ENCODE results near the gene SMARCA1. TPM values are rescaled to one million over a fixed set of nuclear protein-coding genes. Genes with fewer than 3 reads are reported as not detected.

SMARCA1 gene
- total and polyA plus RNA-seq, 2 of the 4 experiments (the other 2 are of a cell fraction), result 31.0 to 32.8 TPM

DNA sequence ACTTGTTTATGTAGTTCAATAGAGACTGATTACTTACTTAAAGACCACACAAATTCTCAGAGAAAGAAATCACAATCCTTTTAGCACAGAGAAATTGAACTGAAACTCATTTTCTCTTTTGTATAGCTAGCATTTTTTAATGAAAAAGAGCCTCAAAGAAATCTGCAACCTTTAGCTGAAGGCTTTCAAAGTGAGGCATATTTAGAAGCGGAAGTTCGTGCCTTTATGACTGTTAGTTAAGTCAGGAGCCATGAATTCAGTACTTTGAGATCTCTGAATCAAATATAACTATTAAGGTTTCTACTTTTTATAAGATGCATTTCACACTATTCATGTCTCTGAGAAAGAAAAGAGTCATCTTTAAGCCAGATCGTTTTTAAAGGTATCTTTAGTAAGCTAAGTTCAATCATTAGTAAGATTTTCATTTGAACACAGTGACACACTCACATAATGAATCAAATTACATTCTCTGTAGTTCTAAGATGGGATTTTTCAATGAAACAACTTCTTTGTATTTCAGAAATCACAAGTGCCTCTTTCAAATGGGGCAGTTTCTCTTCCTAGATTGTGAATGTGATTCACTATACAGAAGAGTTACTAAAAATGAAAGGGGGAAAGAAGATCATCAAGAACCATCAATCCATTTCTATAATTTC is 61.4 kb downstream of the SMARCA1 start:
- Histone ChIP-seq H4K8ac (ENCODE audit: low read depth in 2 of 2, low read length in 2 of 2) (no peak overlapping the region), H3K9ac (ENCODE audit: low read depth, low read length) (no peak overlapping the region), H3K79me1 (ENCODE audit: low read depth in 1 of 2, low read length in 2 of 2) (no peaks in the 10 kb centered on the region), H2BK20ac (ENCODE audit: low read depth, low read length) (no peak overlapping the region), H3K4me3 (ENCODE audit: insufficient read depth, low read depth, low read length) (no peak overlapping the region), H3K18ac (ENCODE audit: low read depth, low read length) (no peak overlapping the region), H3K4ac (ENCODE audit: low read depth, low read length) (no peak overlapping the region), H3K4me1 (ENCODE audit: control insufficient read depth, insufficient read depth, low read length) (no peaks in the 10 kb centered on the region), H4K5ac (ENCODE audit: low read depth, low read length) (no peak overlapping the region), H3K23ac (ENCODE audit: low read depth, low read length) (no peak overlapping the region), H3K27ac (ENCODE audit: insufficient read depth, low read length) (no peak overlapping the region), H3K27me3 (ENCODE audit: control insufficient read depth, insufficient read depth, low read length) (no peaks in the 10 kb centered on the region), H3K9me3 (ENCODE audit: control insufficient read depth, insufficient read depth, low read length) (no peaks in the 10 kb centered on the region), H2AK5ac (ENCODE audit: low read depth, low read length) (no peak overlapping the region), H3K14ac (replicated peaks; ENCODE audit: low read depth, low read length) (no peak overlapping the region), H2BK15ac (ENCODE audit: low read depth, low read length) (no peak overlapping the region), H2AFZ (replicated peaks; ENCODE audit: low read length, poor library complexity) (no peak overlapping the region), H3K4me2 (ENCODE audit: low read depth, low read length) (no peak overlapping the region), H4K20me1 (ENCODE audit: insufficient read depth, low read length) (no peaks in the 10 kb centered on the region), H3K56ac (ENCODE audit: extremely low read depth, insufficient read depth, low read length) (no peak overlapping the region), H4K91ac (ENCODE audit: insufficient read depth, low read depth, low read length) (no peak overlapping the region), H2BK120ac (ENCODE audit: low read depth, low read length) (no peak overlapping the region), H2AK9ac (replicated peaks; ENCODE audit: low read depth, low read length, poor library complexity) (no peak overlapping the region), H3K36me3 (ENCODE audit: control insufficient read depth, insufficient read depth, low read length) (peaks cover 5% of the 10 kb centered on the region; the same call in 1 of the 2 replicates), H3K9me1 (ENCODE audit: insufficient read depth, low read length) (no peaks in the 10 kb centered on the region), H2BK5ac (ENCODE audit: low read depth, low read length, poor library complexity, severe bottlenecking) (no peak overlapping the region)
- dilution Hi-C loops (cut with HindIII; ENCODE audit: low sequenced_read_pairs, unreplicated experiment) (no loop called here), in situ Hi-C loops (cut with MboI; ENCODE audit: low sequenced_read_pairs) (no loop called here), intact Hi-C loops (cut with micrococcal nuclease) (loop anchor here (2.0 kb wide), 1 partner anchor 143 kb away; no protein-coding TSS in a partner anchor)
- ChIA-PET POLR2A (ENCODE audit: unreplicated experiment) (interaction anchor here (0.6 kb wide), 1 partner anchor 9 kb away, joined by 3 read pairs; no protein-coding TSS in a partner anchor), CTCF (no interaction called here)
- ATAC-seq (ENCODE audit: low read depth) (no peak), DNase-seq (no peak)
- TF ChIP-seq BHLHE40 (IDR thresholded peaks at IDR 0.05; ENCODE audit: low read depth, low read length), result no peak
- no peak for TF ChIP-seq RFX5 (IDR thresholded peaks at IDR 0.05; ENCODE audit: low read depth, low read length)
- no peak for TF ChIP-seq MAZ (IDR thresholded peaks at IDR 0.05; ENCODE audit: borderline replicate concordance, low read depth, low read length)
- TF ChIP-seq MAFK (IDR thresholded peaks at IDR 0.05; ENCODE audit: low read depth, low read length), result no peak
- no TSS peak for BruUV-seq (replicated peaks)
- no CpG with 5 or more reads among the region's 3 CpGs for WGBS, 2 experiments (ENCODE audit: extremely low coverage in 2 of 2, insufficient read length in 1 of 2)

Measured in IMR-90 (cell line).